GM21825 (cell line): Measurements from ENCODE around the gene ATAD3B.
"Not testable (repeated sequence)": the region's sequence is repeated elsewhere in the genome, so short reads cannot be mapped to it uniquely, and the experiment has no call there.

Experiments used
- ATAC-seq: cut with Tn5 transposase; IDR thresholded peaks from one replicate; pipeline ENCODE4 v1.9.1; 2021; ENCODE audit warnings: mild to moderate bottlenecking, moderate library complexity; ENCODE audit not compliant: unreplicated experiment

ATAD3B gene

DNA sequence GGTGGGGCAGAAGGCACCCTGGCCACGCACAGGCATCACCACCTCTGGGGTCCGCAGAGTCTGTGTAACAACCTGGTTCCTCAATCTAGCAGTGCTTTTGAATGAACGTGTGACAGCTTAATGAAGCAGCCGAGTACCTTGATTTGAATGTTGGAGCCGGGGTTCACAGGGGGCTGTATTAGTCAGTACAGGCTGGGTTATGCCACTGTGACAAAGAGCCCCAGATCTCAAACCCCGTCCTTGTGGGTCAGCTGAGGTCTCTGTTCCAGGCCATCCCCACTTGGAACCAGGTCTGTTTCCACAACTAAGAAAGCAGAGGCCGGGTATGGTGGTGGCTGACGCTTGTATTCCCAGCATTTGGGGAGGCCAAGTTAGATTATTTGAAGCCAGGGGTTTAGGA lies 58.4 kb downstream of the ATAD3B start:
- no peak for ATAC-seq

GRCh38 chr1:1531947-1532346 lies 60.4 kb downstream of the ATAD3B start:
- ATAC-seq, result no peak

GRCh38 chr1:1533176-1533893 lies 61.8 kb downstream of the ATAD3B start:
- ATAC-seq, result not testable (repeated sequence)

DNA sequence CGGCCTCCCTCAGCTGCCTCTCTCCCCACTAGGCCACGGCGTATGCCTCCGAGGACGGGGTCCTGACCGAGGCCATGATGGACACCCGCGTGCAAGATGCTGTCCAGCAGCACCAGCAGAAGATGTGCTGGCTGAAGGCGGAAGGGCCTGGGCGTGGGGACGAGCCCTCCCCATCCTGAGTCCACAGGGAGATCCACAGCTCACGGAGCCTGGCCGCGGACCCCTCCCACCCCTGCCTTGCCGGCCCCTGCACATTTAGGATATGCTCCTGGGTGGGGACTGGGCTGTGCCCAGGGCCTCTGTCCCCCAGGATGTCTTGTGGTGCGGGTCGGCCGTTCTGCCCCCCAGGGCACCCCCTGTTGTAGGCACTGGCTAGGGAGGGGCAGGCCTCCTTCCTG lies 62.3 kb downstream of the ATAD3B start:
- not testable (repeated sequence) for ATAC-seq

- no peak for ATAC-seq
Measured at GRCh38 chr1:1534401-1535154, 63.0 kb downstream of the ATAD3B start.

GRCh38 chr1:1535201-1536018 lies 63.8 kb downstream of the ATAD3B start:
- no peak for ATAC-seq

- no peak for ATAC-seq
Measured at GRCh38 chr1:1536019-1536937, 64.7 kb downstream of the ATAD3B start.

GRCh38 chr1:1536938-1537546 lies 65.5 kb downstream of the ATAD3B start:
- ATAC-seq, result no peak

DNA sequence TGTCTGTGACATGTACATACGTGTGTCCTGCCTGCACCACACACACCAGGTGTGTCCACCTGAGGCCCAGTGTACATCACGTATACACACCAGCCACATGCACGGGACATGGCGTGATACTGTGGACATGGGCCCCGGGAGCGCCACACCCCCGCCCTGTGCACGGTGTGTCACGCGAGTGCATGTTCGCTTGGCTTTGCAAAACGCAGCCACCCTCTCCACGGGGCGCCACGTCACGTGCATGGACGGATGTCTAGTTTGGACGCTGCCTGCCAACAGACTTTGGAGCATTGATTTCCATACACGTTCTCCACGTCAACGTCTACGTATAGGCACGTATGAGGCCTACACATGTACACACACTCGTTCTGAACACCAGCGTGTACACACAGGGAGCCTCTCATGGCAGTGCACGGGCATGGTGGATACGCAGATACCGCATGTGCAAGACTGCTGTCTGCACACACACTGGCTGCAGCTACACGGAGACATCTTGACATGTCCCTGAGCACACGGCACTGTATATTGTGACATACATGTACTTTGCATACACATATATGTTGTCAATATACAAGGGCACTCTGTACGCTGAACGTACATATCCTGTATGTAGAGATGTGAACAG lies 66.2 kb downstream of the ATAD3B start:
- no peak for ATAC-seq

DNA sequence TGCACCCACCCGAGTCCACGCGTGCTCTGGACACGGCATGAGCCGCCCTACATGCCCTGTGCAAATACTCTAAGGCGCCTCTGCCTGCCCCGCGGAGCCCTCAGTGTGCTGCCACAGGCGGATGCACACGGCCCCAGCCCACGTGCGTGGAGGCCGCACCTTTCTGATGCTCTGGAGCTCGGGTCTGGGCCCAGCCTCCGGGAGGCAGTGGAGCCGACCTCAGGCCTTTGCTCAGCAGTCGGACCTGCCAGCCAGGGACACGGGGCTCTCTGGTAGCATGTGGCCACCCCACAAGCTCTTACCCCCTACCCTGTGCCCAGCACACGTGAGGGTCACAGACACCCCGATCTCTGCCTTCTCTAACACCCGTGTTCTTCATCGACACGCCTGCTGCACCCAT lies 66.8 kb downstream of the ATAD3B start:
- ATAC-seq, result no peak

DNA sequence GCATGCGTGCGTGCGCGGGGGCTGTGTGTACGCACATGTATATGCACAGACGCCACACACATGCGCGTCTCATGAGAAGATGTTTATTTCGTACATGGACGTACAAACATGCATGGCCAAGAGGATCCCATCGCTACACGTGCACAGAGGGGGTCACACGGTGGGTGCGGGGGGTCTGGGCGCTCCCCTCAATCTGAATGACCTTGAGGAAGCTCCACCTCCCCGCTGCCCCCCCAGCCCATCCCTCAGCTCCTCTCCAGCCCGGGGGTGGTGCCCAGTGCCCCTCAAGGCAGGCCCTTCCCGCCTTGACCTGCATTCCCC lies 67.4 kb downstream of the ATAD3B start:
- ATAC-seq, result no peak

DNA sequence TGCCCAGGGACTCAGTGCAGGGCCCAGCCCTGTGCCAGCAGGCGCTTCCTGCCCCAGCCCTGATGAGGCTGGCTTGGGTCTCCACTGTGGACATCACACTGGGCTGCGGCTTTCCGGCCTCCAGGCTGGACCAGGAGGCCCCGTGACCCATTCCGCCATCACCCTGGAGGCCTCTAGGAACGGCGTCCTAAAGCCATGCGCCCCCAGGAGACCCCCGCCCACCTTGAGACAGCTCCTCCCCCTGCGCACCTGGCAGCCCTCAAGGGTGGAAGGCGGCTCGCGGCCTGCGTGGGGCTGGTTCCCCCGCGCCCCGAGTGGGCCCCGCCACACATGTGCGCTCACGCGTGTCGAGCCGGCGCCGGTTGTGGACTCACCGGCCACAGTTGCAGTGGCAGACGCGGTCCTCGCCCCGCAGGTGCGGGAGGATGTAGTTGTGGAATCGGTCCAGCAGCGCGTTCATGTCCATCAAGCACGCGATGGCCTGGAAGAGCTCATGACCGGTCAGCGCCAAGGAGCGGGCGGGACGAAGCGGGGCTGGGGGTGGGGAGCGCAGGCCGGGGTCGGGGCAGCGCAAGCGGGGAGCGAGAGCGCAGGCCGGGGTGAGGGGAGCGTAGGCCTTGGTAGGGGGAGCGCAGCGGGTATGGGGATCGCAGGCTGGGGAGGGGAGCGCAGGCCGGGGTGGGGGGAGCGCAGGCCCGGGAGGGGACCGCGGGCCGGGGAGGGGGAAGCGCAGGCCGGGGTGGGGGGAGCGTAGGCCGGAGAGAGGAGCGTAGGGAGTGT lies 67.9 kb downstream of the ATAD3B start:
- no peak for ATAC-seq

GRCh38 chr1:1540090-1540817 lies 68.7 kb downstream of the ATAD3B start, which contains the start of gene TMEM240:
TMEM240 (minus strand) TSS chr1:1540624; CDS start chr1:1540346, 278 bp downstream.
- no peak for ATAC-seq

- ATAC-seq, result no peak
Measured at GRCh38 chr1:1540818-1541628, 69.5 kb downstream of the ATAD3B start.

- ATAC-seq, result no peak
Measured at GRCh38 chr1:1541956-1542765, 70.6 kb downstream of the ATAD3B start.
